ENCODE results near the gene TGFBI.

- TF ChIP-seq EZH2phosphoT487 (IDR thresholded peaks at IDR 0.05; ENCODE audit: low read depth) (no peak), CTCF (IDR thresholded peaks at IDR 0.05; ENCODE audit: low read depth, low read length) (no peak)
Measured at GRCh38 chr5:136109453-136110135, 80.8 kb downstream of the TGFBI start.
